Fibroblast of lung (primary cell): ENCODE measurements around the gene EGR2. TPM values are rescaled to one million over a fixed set of nuclear protein-coding genes. Genes with fewer than 3 reads are reported as not detected.
A peak's percentile ranks its signal among the peaks of the same experiment; 100 is the strongest.

ENCODE experiments used
- DNase-seq, 2 donors: peaks; one replicate each; pipeline versions ENCODE4 v3.0.0 to v3.0.0-alpha.2; 2010; ENCODE audit warnings: low read depth in 2 of 2
- H2AFZ ChIP-seq: 2 replicates; pipeline ENCODE4 v1.5.1; 2012; ENCODE audit warnings: low read length, control low read depth, inconsistent platforms
- H3K27ac ChIP-seq: 2 replicates; pipeline ENCODE4 v1.5.1; 2011; ENCODE audit warnings: low read length, control low read depth; ENCODE audit not compliant: insufficient read depth
- H3K27me3 ChIP-seq: 2 replicates; pipeline ENCODE4 v1.5.1; 2011; ENCODE audit warnings: mild to moderate bottlenecking, low read length; ENCODE audit not compliant: control insufficient read depth, insufficient read depth
- H3K36me3 ChIP-seq: 2 replicates; pipeline ENCODE4 v1.5.1; 2011; ENCODE audit warnings: low read length; ENCODE audit not compliant: control insufficient read depth, insufficient read depth
- H3K4me1 ChIP-seq: 2 replicates; pipeline ENCODE4 v1.5.1; 2011; ENCODE audit warnings: low read length; ENCODE audit not compliant: control insufficient read depth, insufficient read depth; ENCODE audit errors: extremely low read depth
- H3K4me2 ChIP-seq: 2 replicates; pipeline ENCODE4 v1.5.1; 2011; ENCODE audit warnings: low read length, control low read depth; ENCODE audit not compliant: insufficient read depth; ENCODE audit errors: extremely low read depth
- H3K4me3 ChIP-seq, 4 experiments: fragments of 200-600 bp in 1 of 4; sonication (generic) in 1 of 4; replicated peaks in 1 of 4; 2 replicates each; pipeline ENCODE4 v1.5.1; 2011 to 2016; ENCODE audit warnings: low read length in 4 of 4, low read depth in 3 of 4, mild to moderate bottlenecking in 3 of 4, control low read depth in 2 of 4, inconsistent platforms in 1 of 4, mixed read lengths in 1 of 4; ENCODE audit not compliant: insufficient read depth in 1 of 4; ENCODE audit errors: control extremely low read depth in 1 of 4
- H3K79me2 ChIP-seq: 2 replicates; pipeline ENCODE4 v1.5.1; 2012; ENCODE audit warnings: mild to moderate bottlenecking, low read length, inconsistent platforms; ENCODE audit not compliant: control insufficient read depth, insufficient read depth
- H3K9ac ChIP-seq: 2 replicates; pipeline ENCODE4 v1.5.1; 2011; ENCODE audit warnings: mild to moderate bottlenecking, low read length, control low read depth; ENCODE audit not compliant: insufficient read depth
- H3K9me3 ChIP-seq: 2 replicates; pipeline ENCODE4 v1.5.1; 2012; ENCODE audit warnings: low read depth, low read length; ENCODE audit not compliant: control insufficient read depth, insufficient read depth
- H4K20me1 ChIP-seq: 2 replicates; pipeline ENCODE4 v1.5.1; 2011; ENCODE audit warnings: low read length; ENCODE audit not compliant: control insufficient read depth, insufficient read depth; ENCODE audit errors: extremely low read depth
- EZH2 ChIP-seq: IDR thresholded peaks from 2 replicates; pipeline ENCODE4 v1.5.1; 2012; ENCODE audit warnings: low read length, control low read depth, mild to moderate bottlenecking; ENCODE audit errors: missing control alignments
- polyA plus RNA-seq, 2 donors: library from polyadenylated mRNA; depleted of rRNA in 1 of 2; stranded (reverse) in 1 of 2; unstranded in 1 of 2; fragments of >200 nt; gene quantifications; 2 replicates each; pipeline ENCODE4 v1.2.1, GENCODE V29; 2011 to 2012; ENCODE audit warnings: missing spikeins in 1 of 2
- total RNA-seq: library from RNA; depleted of rRNA; stranded (reverse); fragments of >200 nt; gene quantifications from 2 replicates; pipeline ENCODE4 v1.2.1, GENCODE V29; 2014
- TF ChIP-seq, protein P1 (sequence below), 2 donors: IDR thresholded peaks in 1 of 2; conservative IDR thresholded peaks in 1 of 2; 1 replicate in 1 of 2; 2 replicates in 1 of 2; pipeline ENCODE4 v1.5.1; 2011 to 2012; ENCODE audit warnings: low read length in 2 of 2, control low read depth in 1 of 2, inconsistent platforms in 1 of 2, low read depth in 1 of 2, mild to moderate bottlenecking in 1 of 2

EGR2 gene
- total and polyA plus RNA-seq, 2 donors (not counting 1 experiment from before 2014, with no cell fraction given): 0.08 to 0.33 TPM

DNA sequence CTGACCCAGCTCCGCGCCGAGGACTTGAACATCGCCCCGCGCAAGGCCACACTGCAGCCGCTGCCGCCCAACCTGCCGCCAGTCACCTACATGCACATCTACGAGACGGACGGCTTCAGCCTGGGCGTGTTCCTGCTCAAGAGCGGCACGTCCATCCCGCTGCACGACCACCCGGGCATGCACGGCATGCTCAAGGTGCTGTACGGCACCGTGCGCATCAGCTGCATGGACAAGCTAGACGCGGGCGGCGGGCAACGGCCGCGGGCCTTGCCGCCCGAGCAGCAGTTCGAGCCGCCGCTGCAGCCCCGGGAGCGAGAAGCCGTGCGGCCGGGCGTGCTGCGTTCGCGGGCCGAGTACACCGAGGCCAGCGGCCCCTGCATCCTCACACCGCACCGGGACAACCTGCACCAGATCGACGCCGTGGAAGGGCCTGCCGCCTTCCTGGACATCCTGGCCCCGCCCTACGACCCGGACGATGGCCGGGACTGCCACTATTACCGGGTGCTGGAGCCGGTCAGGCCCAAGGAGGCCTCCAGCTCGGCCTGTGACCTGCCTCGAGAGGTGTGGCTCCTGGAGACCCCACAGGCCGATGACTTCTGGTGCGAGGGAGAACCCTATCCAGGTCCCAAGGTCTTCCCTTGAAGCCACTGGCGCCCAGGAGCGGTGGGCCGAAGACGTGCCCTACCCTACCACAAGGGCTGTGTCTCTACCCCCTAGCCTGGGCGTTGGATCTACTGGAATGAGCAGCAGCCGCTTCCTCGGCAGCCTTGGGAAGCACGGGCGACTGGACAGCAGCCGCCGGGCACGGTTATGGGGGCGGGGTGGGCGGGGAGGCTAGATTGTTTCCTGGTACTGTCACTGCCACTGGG is 10.7 kb downstream of the EGR2 start:
- peak overlapping the region; percentile 99 for H2AFZ ChIP-seq

DNA sequence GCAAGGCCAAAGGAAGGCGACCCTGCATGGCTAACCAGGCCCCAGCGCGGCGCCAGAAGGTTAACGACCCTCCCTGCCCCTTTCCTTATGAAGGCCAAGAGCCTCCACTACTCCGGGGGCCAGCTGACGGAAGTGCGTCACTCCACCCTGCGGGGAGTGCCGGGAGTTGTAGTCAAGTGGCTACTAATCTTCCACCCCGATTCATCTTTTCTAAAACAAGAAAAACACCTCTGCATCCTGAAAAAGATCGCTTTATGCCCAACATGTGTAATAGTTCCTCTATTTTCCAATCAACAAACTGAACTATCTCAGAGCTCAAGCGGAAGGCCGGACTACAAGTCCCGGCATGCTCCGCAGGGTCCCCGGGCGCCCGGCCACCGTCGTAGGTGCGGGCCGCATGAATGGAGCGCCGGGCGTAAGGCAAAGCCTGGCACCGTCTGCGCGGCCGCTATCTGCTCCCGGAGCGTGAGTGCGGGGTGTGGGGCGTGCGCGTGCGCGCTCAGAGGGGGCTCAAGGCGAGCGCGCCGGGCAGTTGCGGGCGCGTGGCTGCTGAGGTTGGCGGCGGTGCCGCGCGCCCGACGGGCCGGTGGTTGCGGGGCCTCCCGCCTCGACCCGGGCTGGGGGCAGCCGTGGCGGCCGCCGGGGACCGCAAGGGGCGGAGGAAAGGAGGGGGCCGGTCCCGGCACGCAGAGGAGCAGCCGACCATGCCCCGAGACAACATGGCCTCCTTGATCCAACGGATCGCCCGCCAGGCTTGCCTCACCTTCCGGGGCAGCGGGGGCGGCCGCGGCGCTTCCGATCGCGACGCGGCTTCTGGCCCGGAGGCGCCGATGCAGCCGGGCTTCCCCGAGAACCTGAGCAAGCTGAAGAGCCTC is 11.6 kb downstream of the EGR2 start, which contains the start of gene ADO:
Gene ADO (plus strand): TSS at position 365 of the 875 bp plus-strand sequence. CDS start 340 bp downstream, at position 705.
- Histone ChIP-seq H3K79me2 (peaks cover 23% of the 10 kb centered on the region), H3K4me2 (peak within 1 kb of the TSS; percentile 96), H3K4me3 (peak within 1 kb of the TSS; percentile 77 to 96 (median 86)), H3K9me3 (no peaks in the 10 kb centered on the region), H2AFZ (peak within 1 kb of the TSS; percentile 99), H3K9ac (peak within 1 kb of the TSS; percentile 83), H3K36me3 (no peaks in the 10 kb centered on the region), H3K4me1 (peaks cover 6% of the 10 kb centered on the region), H4K20me1 (no peaks in the 10 kb centered on the region), H3K27ac (peak within 1 kb of the TSS; percentile 96), H3K27me3 (no peaks in the 10 kb centered on the region)
- peak; percentile 83 to 91 for DNase-seq
- TF ChIP-seq, protein P1, sequence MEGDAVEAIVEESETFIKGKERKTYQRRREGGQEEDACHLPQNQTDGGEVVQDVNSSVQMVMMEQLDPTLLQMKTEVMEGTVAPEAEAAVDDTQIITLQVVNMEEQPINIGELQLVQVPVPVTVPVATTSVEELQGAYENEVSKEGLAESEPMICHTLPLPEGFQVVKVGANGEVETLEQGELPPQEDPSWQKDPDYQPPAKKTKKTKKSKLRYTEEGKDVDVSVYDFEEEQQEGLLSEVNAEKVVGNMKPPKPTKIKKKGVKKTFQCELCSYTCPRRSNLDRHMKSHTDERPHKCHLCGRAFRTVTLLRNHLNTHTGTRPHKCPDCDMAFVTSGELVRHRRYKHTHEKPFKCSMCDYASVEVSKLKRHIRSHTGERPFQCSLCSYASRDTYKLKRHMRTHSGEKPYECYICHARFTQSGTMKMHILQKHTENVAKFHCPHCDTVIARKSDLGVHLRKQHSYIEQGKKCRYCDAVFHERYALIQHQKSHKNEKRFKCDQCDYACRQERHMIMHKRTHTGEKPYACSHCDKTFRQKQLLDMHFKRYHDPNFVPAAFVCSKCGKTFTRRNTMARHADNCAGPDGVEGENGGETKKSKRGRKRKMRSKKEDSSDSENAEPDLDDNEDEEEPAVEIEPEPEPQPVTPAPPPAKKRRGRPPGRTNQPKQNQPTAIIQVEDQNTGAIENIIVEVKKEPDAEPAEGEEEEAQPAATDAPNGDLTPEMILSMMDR (conservative IDR thresholded peaks at IDR 0.05 in 1 of 2, IDR thresholded peaks at IDR 0.05 in 1 of 2; ENCODE audit: low read depth in 1 of 2, low read length in 2 of 2): no peak
- no peak for TF ChIP-seq EZH2

More for the DNA sequence above, 10.7 kb downstream of the EGR2 start:
- H3K4me3 ChIP-seq: peak overlapping the region; percentile 77 to 96 (median 86)
- no peak for TF ChIP-seq EZH2
- TF ChIP-seq, protein P1 (conservative IDR thresholded peaks at IDR 0.05 in 1 of 2, IDR thresholded peaks at IDR 0.05 in 1 of 2; ENCODE audit: low read depth in 1 of 2, low read length in 2 of 2): no peak
- peak overlapping the region; percentile 83 for H3K9ac ChIP-seq
- no peaks in the 10 kb centered on the region for H4K20me1 ChIP-seq
- peak overlapping the region; percentile 96 for H3K27ac ChIP-seq
- peak; percentile 38 to 62 for DNase-seq
- no peaks in the 10 kb centered on the region for H3K9me3 ChIP-seq
- peaks cover 6% of the 10 kb centered on the region for H3K4me1 ChIP-seq
- no peaks in the 10 kb centered on the region for H3K36me3 ChIP-seq
- H3K4me2 ChIP-seq: peak overlapping the region; percentile 96
- H3K27me3 ChIP-seq: no peaks in the 10 kb centered on the region
- H3K79me2 ChIP-seq: peaks cover 23% of the 10 kb centered on the region
